Neural cell (in vitro differentiated cells): ENCODE results near the gene PTPRN2. TPM values are rescaled to one million over a fixed set of nuclear protein-coding genes. Genes with fewer than 3 reads are reported as not detected.

Source experiments
- H2AFZ ChIP-seq: fragments of 200-600, 300-800 bp; sonication (generic), shearing (Covaris generic); 2 replicates; pipeline ENCODE4 v1.6.0; 2014; ENCODE audit warnings: low read depth, mild to moderate bottlenecking, antibody characterized with exemption, low read length, moderate library complexity
- H3F3A ChIP-seq: fragments of 200-600 bp; shearing (Covaris generic); 2 replicates; pipeline ENCODE4 v1.6.1; 2016; ENCODE audit warnings: mild to moderate bottlenecking, moderate library complexity, mixed read lengths, antibody characterized with exemption, low read length; ENCODE audit not compliant: insufficient read depth, poor library complexity, severe bottlenecking
- H3K27ac ChIP-seq: fragments of 200-600, 300-800 bp; sonication (generic), shearing (Covaris generic); 2 replicates; pipeline ENCODE4 v1.5.1; 2014; ENCODE audit warnings: mild to moderate bottlenecking, low read length, moderate library complexity
- H3K27me3 ChIP-seq: fragments of 300-800, 200-600 bp; sonication (generic), shearing (Covaris generic); 2 replicates; pipeline ENCODE4 v1.6.0; 2014; ENCODE audit warnings: mild to moderate bottlenecking, low read depth, low read length, moderate library complexity; ENCODE audit not compliant: insufficient read depth
- H3K36me3 ChIP-seq: fragments of 300-800, 200-600 bp; sonication (generic), shearing (Covaris generic); 2 replicates; pipeline ENCODE4 v1.5.1; 2014; ENCODE audit warnings: mild to moderate bottlenecking, antibody characterized with exemption, low read length, moderate library complexity; ENCODE audit not compliant: insufficient read depth
- H3K4me2 ChIP-seq: fragments of 300-800, 200-600 bp; sonication (generic), shearing (Covaris generic); 2 replicates; pipeline ENCODE4 v1.6.0; 2014; ENCODE audit warnings: mild to moderate bottlenecking, low read length
- H3K4me3 ChIP-seq: fragments of 300-800, 200-600 bp; sonication (generic), shearing (Covaris generic); 2 replicates; pipeline ENCODE4 v1.5.1; 2014; ENCODE audit warnings: mild to moderate bottlenecking, low read length, moderate library complexity
- H3K79me2 ChIP-seq: fragments of 200-600 bp; shearing (Covaris generic); replicated peaks from 2 replicates; pipeline ENCODE4 v1.6.0; 2014; ENCODE audit warnings: mild to moderate bottlenecking, low read length, moderate library complexity; ENCODE audit not compliant: insufficient read depth
- H3K9ac ChIP-seq: fragments of 300-800, 200-600 bp; sonication (generic), shearing (Covaris generic); 2 replicates; pipeline ENCODE4 v1.6.1; 2016; ENCODE audit warnings: mild to moderate bottlenecking, low read length, mixed read lengths
- H3K9me2 ChIP-seq: fragments of 200-600 bp; shearing (Covaris generic); 2 replicates; pipeline ENCODE4 v1.6.1; 2016; ENCODE audit warnings: mild to moderate bottlenecking, low read length, mixed read lengths; ENCODE audit not compliant: insufficient read depth
- H3K9me3 ChIP-seq: fragments of 200-600, 300-800 bp; sonication (generic), shearing (Covaris generic); 2 replicates; pipeline ENCODE4 v1.6.1; 2016; ENCODE audit warnings: mild to moderate bottlenecking, mixed run types, low read length, moderate library complexity, mixed read lengths
- H4K20me1 ChIP-seq: fragments of 200-600 bp; shearing (Covaris generic); 2 replicates; pipeline ENCODE4 v1.6.1; 2016; ENCODE audit warnings: mild to moderate bottlenecking, mixed run types; ENCODE audit not compliant: insufficient read depth
- EP300 ChIP-seq: fragments of 450-650 bp; conservative IDR thresholded peaks from 2 replicates; pipeline ENCODE4 v1.6.1; 2014; ENCODE audit warnings: antibody characterized with exemption, mild to moderate bottlenecking, moderate library complexity; ENCODE audit not compliant: poor library complexity, severe bottlenecking
- EZH2 ChIP-seq: fragments of 200-600, 300-800 bp; shearing (Covaris generic), sonication (generic); IDR thresholded peaks from 2 replicates; pipeline ENCODE4 v1.6.1; 2014; ENCODE audit warnings: antibody characterized with exemption, low read length, borderline replicate concordance, mild to moderate bottlenecking; ENCODE audit not compliant: insufficient read depth, poor library complexity, severe bottlenecking
- MXI1 ChIP-seq: fragments of 450-650 bp; conservative IDR thresholded peaks from 2 replicates; pipeline ENCODE4 v1.6.1; 2014; ENCODE audit warnings: antibody characterized with exemption, mild to moderate bottlenecking; ENCODE audit not compliant: poor library complexity, severe bottlenecking
- POLR2AphosphoS5 ChIP-seq: IDR thresholded peaks from 2 replicates; pipeline ENCODE4 v1.6.1; 2012
- RAD21 ChIP-seq: fragments of 450-650 bp; conservative IDR thresholded peaks from 2 replicates; pipeline ENCODE4 v1.6.1; 2014; ENCODE audit warnings: antibody characterized with exemption, mild to moderate bottlenecking, moderate library complexity
- SMC3 ChIP-seq: fragments of 450-650 bp; conservative IDR thresholded peaks from 2 replicates; pipeline ENCODE4 v1.6.1; 2014; ENCODE audit warnings: antibody characterized with exemption, mild to moderate bottlenecking, moderate library complexity; ENCODE audit not compliant: poor library complexity
- TAF1 ChIP-seq: IDR thresholded peaks from 2 replicates; pipeline ENCODE4 v1.6.1; 2012; ENCODE audit warnings: low read depth
- polyA plus RNA-seq: library from polyadenylated mRNA; depleted of rRNA; stranded (reverse); fragments of >200 nt; gene quantifications from 2 replicates; pipeline ENCODE4 v1.2.3, GENCODE V29; 2014
- TF ChIP-seq, protein P1 (sequence below): IDR thresholded peaks from 2 replicates; pipeline ENCODE4 v1.6.1; 2012; ENCODE audit warnings: borderline replicate concordance
- TF ChIP-seq, protein P2 (sequence below): fragments of 450-650 bp; IDR thresholded peaks from 2 replicates; pipeline ENCODE4 v1.5.1; 2014; ENCODE audit warnings: antibody characterized with exemption, mild to moderate bottlenecking, moderate library complexity; ENCODE audit not compliant: poor library complexity, severe bottlenecking

Gene PTPRN2
- polyA plus RNA-seq, 1 donor from 2014 or later = 31.0 TPM

DNA sequence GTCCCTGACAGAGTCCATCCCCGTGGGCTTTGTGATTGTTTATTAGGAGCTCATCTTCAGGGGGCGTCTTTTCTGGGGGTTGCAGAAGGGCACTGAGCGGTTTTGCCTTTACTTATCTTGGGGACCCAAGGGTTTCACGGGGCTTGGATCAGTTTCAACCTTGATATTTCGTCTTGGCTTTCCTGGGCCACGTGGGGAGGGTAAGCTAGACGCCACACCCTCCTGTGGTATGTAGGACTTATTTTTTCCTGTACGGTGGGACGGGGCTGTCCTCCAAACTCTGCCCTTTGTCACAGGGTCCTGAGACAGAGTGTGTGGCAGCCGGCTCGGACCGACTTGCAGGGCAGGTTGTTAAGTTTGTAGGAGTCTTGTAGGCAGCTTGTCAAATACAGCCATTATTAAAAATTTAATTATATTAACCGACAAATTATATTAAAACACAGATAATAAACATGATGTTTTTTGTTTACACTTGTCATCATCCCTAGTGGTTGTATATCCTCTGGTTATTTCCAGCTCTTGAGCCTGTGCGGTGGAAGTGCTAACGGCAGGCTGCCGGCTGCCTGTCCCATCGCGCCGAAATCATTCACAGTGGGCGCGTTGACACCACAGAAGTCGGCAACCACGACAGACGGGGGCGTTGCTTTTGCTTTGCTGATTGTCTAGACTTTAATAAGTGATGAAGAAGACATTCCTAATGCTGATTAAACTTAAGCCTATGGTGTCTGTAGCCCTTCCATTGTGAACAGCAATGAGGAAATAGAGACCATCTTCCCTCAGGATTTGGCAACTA is 1057.7 kb downstream of the PTPRN2 start:
- Histone ChIP-seq H3K9me2 (no peaks in the 10 kb centered on the region), H4K20me1 (no peaks in the 10 kb centered on the region), H3K9me3 (no peaks in the 10 kb centered on the region), H3K27ac (no peak overlapping the region), H3F3A (no peaks in the 10 kb centered on the region), H3K4me2 (no peak overlapping the region), H3K27me3 (no peaks in the 10 kb centered on the region), H2AFZ (no peak overlapping the region), H3K9ac (no peak overlapping the region), H3K79me2 (no peaks in the 10 kb centered on the region), H3K4me3 (no peak overlapping the region), H3K36me3 (no peaks in the 10 kb centered on the region)
- TF ChIP-seq RAD21 = no peak
- no peak for TF ChIP-seq MXI1
- no peak for TF ChIP-seq EZH2
- TF ChIP-seq POLR2AphosphoS5 = no peak
- no peak for TF ChIP-seq TAF1
- TF ChIP-seq, protein P1, sequence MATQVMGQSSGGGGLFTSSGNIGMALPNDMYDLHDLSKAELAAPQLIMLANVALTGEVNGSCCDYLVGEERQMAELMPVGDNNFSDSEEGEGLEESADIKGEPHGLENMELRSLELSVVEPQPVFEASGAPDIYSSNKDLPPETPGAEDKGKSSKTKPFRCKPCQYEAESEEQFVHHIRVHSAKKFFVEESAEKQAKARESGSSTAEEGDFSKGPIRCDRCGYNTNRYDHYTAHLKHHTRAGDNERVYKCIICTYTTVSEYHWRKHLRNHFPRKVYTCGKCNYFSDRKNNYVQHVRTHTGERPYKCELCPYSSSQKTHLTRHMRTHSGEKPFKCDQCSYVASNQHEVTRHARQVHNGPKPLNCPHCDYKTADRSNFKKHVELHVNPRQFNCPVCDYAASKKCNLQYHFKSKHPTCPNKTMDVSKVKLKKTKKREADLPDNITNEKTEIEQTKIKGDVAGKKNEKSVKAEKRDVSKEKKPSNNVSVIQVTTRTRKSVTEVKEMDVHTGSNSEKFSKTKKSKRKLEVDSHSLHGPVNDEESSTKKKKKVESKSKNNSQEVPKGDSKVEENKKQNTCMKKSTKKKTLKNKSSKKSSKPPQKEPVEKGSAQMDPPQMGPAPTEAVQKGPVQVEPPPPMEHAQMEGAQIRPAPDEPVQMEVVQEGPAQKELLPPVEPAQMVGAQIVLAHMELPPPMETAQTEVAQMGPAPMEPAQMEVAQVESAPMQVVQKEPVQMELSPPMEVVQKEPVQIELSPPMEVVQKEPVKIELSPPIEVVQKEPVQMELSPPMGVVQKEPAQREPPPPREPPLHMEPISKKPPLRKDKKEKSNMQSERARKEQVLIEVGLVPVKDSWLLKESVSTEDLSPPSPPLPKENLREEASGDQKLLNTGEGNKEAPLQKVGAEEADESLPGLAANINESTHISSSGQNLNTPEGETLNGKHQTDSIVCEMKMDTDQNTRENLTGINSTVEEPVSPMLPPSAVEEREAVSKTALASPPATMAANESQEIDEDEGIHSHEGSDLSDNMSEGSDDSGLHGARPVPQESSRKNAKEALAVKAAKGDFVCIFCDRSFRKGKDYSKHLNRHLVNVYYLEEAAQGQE = no peak
- TF ChIP-seq EP300 = no peak
- TF ChIP-seq, protein P2, sequence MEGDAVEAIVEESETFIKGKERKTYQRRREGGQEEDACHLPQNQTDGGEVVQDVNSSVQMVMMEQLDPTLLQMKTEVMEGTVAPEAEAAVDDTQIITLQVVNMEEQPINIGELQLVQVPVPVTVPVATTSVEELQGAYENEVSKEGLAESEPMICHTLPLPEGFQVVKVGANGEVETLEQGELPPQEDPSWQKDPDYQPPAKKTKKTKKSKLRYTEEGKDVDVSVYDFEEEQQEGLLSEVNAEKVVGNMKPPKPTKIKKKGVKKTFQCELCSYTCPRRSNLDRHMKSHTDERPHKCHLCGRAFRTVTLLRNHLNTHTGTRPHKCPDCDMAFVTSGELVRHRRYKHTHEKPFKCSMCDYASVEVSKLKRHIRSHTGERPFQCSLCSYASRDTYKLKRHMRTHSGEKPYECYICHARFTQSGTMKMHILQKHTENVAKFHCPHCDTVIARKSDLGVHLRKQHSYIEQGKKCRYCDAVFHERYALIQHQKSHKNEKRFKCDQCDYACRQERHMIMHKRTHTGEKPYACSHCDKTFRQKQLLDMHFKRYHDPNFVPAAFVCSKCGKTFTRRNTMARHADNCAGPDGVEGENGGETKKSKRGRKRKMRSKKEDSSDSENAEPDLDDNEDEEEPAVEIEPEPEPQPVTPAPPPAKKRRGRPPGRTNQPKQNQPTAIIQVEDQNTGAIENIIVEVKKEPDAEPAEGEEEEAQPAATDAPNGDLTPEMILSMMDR = no peak
- no peak for TF ChIP-seq SMC3

DNA sequence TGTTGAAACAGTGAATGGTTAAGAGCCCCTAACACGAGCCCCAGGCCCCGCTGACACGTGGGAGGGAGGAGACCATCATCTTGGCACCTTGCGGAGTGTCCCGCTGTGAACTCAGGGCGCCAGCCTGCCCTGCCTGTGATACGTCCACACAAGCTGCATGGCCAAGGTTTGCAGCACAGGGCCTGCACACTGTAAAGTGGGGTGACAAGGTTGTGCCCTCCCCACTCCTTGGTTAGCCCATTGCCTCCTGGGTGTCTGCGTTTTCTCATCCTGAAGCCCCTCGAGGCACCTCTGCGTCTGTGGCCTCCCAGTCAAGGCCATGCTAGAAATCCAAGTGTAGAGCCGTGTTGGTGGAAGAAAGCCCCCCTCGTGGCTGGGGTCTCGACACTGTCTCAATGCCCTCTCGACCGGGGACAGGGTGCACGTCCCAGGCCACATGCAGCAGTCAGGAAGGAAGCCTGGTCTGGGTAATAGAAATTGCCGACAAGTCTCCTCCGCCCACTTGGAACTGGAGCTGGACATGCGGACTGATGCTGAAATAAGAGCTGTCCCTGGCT is 1058.8 kb downstream of the PTPRN2 start:
- TF ChIP-seq RAD21 = no peak
- no peak for TF ChIP-seq SMC3
- no peak for TF ChIP-seq POLR2AphosphoS5
- no peak for TF ChIP-seq MXI1
- no peak for TF ChIP-seq TAF1
- H3K4me2 ChIP-seq = no peak overlapping the region
- H3K9ac ChIP-seq = no peak overlapping the region
- H3K4me3 ChIP-seq = no peak overlapping the region
- no peaks in the 10 kb centered on the region for H4K20me1 ChIP-seq
- no peaks in the 10 kb centered on the region for H3K9me3 ChIP-seq
- no peaks in the 10 kb centered on the region for H3K9me2 ChIP-seq
- H3K27ac ChIP-seq = no peak overlapping the region
- no peaks in the 10 kb centered on the region for H3K27me3 ChIP-seq
- no peak overlapping the region for H2AFZ ChIP-seq
- no peaks in the 10 kb centered on the region for H3F3A ChIP-seq
- H3K79me2 ChIP-seq = no peaks in the 10 kb centered on the region
- H3K36me3 ChIP-seq = no peaks in the 10 kb centered on the region
